GM12864 (cell line): ENCODE measurements around the gene GNA15.

Source experiments
- DNase-seq: peaks from one replicate; pipeline ENCODE4 v3.0.0-alpha.2; 2011; ENCODE audit warnings: low read depth
- H3K4me3 ChIP-seq: 2 replicates; pipeline ENCODE4 v1.5.1; 2011; ENCODE audit warnings: mild to moderate bottlenecking, low read depth, low read length, control low read depth
- TF ChIP-seq, protein P1 (sequence below): IDR thresholded peaks from 2 replicates; pipeline ENCODE4 v1.5.1; 2011; ENCODE audit warnings: low read depth, mild to moderate bottlenecking, moderate library complexity, low read length, control low read depth, inconsistent platforms; ENCODE audit errors: missing control alignments

The GNA15 gene

DNA sequence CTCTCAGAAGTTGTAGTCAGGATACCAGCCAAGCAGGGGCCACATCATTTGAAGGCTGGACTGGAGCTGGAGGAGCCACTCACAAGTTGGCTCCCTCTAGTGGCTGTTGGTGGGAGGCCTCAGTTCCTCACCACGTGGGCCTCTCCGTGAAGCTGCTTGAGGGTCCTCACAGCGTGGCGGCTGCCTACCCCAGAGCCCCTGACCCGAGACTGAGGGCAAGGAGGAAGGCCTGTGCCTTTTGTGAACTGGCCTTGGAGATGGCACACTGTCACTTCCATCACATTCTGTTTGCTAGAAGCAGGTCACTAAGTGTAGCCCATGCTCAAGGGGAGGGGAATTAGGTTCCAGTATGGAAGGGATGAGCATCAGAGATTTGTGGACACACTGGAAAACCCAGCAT, 27.1 kb upstream of the GNA15 start:
- H3K4me3 ChIP-seq = no peak overlapping the region
- peak; percentile 24 for DNase-seq
- TF ChIP-seq, protein P1, sequence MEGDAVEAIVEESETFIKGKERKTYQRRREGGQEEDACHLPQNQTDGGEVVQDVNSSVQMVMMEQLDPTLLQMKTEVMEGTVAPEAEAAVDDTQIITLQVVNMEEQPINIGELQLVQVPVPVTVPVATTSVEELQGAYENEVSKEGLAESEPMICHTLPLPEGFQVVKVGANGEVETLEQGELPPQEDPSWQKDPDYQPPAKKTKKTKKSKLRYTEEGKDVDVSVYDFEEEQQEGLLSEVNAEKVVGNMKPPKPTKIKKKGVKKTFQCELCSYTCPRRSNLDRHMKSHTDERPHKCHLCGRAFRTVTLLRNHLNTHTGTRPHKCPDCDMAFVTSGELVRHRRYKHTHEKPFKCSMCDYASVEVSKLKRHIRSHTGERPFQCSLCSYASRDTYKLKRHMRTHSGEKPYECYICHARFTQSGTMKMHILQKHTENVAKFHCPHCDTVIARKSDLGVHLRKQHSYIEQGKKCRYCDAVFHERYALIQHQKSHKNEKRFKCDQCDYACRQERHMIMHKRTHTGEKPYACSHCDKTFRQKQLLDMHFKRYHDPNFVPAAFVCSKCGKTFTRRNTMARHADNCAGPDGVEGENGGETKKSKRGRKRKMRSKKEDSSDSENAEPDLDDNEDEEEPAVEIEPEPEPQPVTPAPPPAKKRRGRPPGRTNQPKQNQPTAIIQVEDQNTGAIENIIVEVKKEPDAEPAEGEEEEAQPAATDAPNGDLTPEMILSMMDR = peak; percentile 96

DNA sequence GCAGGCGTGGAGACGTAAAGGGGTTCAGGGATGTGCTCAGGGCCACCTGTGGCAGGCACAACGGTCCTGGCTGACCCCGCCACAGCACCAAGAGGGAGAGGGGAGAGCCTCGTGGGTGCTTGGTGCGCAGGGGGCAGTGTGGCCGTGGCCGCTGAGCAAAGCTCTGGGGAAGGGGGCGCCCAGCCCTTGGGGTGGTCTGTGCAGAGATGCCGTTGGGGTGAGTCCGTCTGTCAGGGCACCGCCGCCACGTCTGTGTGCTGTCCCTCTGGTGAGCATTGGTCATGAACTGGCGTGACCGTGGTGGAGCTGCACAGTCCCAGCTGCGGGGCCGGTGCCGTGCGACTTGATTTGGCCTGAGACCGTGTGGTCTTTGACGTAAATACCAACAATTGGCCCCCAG, 26.3 kb upstream of the GNA15 start:
- DNase-seq = no peak
- TF ChIP-seq, protein P1 = no peak
- H3K4me3 ChIP-seq = no peak overlapping the region

DNA sequence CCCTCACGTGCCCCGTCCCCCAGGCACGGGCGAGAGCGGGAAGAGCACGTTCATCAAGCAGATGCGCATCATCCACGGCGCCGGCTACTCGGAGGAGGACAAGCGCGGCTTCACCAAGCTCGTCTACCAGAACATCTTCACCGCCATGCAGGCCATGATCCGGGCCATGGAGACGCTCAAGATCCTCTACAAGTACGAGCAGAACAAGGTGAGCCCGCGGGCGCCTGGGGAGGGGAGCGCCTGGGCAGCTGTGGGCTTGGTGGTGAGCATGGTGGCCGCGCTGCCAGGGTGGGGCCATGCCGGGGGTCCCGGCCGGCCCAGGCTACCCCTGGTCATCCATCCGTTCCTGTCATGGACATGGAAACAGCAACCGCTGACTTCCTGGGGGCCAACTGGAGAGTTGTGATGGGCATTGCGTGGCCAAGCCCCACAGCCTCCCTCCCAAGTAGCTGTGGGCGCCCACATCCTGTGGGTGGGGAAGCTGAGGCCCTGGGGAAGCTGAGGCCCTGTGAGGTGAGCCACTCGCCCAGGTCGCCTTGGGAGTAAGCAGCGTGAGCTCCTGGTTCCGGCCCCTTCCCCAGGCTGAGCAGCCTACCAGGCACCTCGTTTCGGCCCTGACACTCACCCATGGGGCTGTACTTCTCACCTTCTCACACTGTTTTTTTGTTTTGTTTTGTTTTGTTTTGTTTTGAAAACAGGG, 25.6 kb upstream of the GNA15 start:
- no peak overlapping the region for H3K4me3 ChIP-seq
- TF ChIP-seq, protein P1 = no peak
- no peak for DNase-seq

DNA sequence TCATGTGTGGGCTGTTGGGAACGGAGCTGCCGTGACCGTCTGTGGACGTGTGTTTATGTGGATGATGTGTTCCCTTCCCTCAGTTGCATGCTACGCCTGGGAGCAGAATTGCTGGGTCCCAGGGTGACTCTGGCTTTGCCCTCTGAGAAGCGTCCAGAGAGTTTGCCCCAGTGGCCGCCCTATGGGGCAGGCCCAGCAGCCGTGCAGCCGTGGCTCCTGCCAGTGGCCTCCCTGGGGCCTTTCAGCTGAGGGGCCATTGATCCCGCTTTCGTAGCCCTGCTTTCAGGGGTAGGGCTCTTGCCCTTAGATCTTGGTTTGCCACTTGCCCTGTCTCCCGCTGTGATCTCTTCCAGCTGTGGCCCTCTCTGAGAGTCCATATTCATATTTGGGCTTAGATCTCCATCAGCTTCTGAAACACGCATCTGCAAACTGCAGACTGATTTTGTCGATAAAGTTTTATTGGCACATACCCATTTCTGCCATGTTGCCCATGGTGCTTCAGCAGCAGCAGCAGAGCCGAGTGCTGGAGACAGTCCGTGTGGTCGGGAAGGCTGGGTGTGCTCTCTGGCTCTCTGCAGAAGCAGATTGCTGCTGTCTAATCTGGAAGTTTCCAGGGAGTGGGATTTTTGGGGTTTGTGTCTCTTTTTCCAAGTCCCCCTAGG, 24.1 kb upstream of the GNA15 start:
- TF ChIP-seq, protein P1 = no peak
- H3K4me3 ChIP-seq = no peak overlapping the region
- no peak for DNase-seq

DNA sequence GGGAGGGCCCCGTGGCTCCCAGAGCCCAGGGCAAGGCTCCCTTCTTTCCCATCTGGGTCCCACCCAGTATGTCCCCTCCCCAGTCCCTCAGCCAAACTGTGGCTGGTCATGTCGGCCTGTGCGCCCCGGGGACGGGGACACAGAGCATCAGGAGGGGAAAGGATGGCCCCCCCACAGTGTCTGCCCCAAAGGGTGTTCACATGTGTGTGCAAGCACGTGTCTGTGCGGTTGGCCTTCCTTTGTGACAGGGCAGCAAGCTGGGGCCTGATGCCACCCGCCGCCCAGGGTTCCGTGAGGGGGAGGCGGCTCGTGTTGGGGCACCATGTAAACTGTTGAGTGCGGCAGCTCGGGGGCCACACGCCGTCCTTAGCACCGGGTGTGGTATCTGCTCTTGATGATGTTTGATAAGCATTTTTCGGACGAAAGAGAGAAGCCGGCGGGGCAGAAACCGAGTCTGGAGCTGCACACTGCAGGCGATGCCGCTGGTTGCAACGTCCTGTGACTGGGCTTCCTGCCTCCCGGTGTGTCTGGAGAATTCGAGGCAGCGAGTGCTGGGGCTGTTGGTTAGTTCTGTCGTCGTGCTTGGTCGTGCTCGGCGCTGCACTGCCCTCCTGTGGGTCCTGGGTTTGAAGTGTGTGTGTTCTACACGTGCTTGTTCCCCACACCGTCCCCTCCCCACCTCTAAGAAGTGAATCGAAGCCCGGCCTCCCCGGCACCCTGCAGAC, 23.3 kb upstream of the GNA15 start:
- no peak for DNase-seq
- TF ChIP-seq, protein P1 = no peak
- no peak overlapping the region for H3K4me3 ChIP-seq

DNA sequence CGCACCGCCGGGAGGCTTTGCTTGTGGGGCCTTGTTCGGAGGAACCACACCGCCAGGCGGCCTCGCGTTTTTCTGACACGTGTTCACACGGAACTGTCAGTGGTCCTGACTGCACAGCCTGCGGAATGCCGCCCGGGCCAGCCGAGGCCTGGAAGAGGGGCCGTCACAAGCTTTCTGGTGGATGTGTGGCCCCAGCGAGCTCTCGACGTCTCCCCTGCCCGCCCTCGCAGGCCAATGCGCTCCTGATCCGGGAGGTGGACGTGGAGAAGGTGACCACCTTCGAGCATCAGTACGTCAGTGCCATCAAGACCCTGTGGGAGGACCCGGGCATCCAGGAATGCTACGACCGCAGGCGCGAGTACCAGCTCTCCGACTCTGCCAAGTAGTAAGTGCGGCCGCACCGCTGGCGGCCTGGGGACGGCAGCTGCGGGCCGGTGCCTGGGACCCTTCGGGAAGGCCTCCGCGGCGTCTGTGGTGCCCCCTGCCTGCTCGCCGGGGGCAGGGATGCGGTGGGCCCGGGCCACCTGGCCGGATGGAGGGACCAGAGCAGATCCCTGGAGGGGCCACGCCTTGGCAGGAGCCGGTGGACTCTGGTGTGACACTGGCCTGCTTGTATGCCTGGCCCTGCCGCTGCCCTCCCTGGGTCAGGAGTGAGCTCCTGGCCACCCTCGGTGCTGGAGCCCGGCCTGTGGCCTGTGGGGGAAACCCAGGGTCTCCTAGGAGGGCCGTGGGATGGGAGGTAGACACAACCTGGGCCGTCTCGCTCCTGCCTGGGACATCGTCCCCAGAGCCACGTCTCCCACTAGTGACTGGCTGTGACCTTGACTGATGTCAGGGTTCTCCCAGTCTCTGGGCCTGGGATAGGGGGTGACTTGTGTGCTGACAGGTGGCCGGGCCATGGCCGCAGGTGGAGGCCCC, 22.5 kb upstream of the GNA15 start:
- H3K4me3 ChIP-seq = no peak overlapping the region
- TF ChIP-seq, protein P1 = no peak
- DNase-seq = no peak
